BJ (cell line): ENCODE results near the gene TMEM121B. TPM values are rescaled to one million over a fixed set of nuclear protein-coding genes. Genes with fewer than 3 reads are reported as not detected.

Experiments
- CTCF ChIA-PET: fragments of 350-600 bp; formaldehyde crosslinking; extraction: SDS; loops from one replicate; lab custom pipeline; 2021; ENCODE audit warnings: antibody characterized with exemption, inconsistent platforms; lab: Yijun Ruan, JAX
- POLR2A ChIA-PET: fragments of 300-600 bp; sonication (Branson Sonifier 250); formaldehyde crosslinking; extraction: SDS; loops from one replicate; lab custom pipeline; 2021; ENCODE audit warnings: antibody characterized with exemption; lab: Charles Lee
- DNase-seq: peaks from one replicate; pipeline ENCODE4 v3.0.0-alpha.2; 2011; ENCODE audit warnings: low read depth
- H3K27me3 ChIP-seq: 2 replicates; pipeline ENCODE4 v1.6.0; 2011; ENCODE audit warnings: low read length; ENCODE audit not compliant: control insufficient read depth, insufficient read depth
- H3K36me3 ChIP-seq: 2 replicates; pipeline ENCODE4 v1.5.1; 2011; ENCODE audit warnings: low read length; ENCODE audit not compliant: control insufficient read depth, insufficient read depth
- H3K4me3 ChIP-seq: 2 replicates; pipeline ENCODE4 v1.5.1; 2011; ENCODE audit warnings: low read depth, mild to moderate bottlenecking, control low read depth, low read length
- polyA plus RNA-seq: library from polyadenylated mRNA; depleted of rRNA; stranded (reverse); fragments of >200 nt; gene quantifications from 2 replicates; pipeline ENCODE4 v1.2.3, GENCODE V29; 2011
- TF ChIP-seq, protein P1 (sequence below): IDR thresholded peaks from 2 replicates; pipeline ENCODE4 v1.5.1; 2011; ENCODE audit warnings: low read depth, mild to moderate bottlenecking, control low read depth, inconsistent platforms, low read length, moderate library complexity; ENCODE audit not compliant: insufficient read depth

TMEM121B gene
- polyA plus RNA-seq, 1 experiment, result 0.04 TPM

DNA sequence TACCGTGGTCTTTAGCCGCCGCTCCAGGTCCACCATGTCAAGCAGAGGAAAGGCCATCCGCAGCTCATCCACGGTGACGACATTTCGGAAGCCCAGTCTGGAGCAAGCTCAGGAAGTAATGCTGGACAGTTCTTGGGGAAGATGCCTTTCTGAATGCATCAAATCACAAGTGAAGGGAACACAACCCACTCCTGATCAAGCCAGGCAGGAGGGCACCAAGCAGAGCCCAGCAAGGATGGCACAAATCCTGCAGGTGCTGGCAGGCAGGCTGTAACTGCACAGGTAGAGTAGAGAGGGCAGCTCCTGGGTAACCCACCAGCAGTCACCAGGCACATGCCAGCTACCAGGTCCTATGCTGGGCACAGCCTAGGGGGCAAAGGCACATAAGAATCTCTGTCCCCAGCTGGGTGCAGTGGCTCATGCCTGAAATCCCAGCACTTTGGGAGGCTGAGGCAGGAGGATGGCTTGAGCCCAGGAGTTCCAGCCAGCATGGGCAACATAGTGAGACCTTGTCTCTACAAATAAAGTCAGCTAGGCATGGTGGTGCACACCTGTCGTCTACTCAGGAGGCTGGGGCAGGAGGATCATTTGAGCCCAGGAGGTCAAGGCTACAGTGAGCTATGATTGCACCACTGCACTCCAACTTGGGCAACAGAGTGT lies 24.0 kb upstream of the TMEM121B start:
- Histone ChIP-seq H3K36me3 (peaks cover 17% of the 10 kb centered on the region), H3K27me3 (no peaks in the 10 kb centered on the region), H3K4me3 (no peak overlapping the region)
- ChIA-PET POLR2A (no interaction called here), CTCF (interaction anchor here (0.6 to 3.6 kb wide), 5 partner anchors 10 to 70 kb away, joined by 3 to 16 read pairs (median 3); no protein-coding TSS in a partner anchor)
- TF ChIP-seq, protein P1, sequence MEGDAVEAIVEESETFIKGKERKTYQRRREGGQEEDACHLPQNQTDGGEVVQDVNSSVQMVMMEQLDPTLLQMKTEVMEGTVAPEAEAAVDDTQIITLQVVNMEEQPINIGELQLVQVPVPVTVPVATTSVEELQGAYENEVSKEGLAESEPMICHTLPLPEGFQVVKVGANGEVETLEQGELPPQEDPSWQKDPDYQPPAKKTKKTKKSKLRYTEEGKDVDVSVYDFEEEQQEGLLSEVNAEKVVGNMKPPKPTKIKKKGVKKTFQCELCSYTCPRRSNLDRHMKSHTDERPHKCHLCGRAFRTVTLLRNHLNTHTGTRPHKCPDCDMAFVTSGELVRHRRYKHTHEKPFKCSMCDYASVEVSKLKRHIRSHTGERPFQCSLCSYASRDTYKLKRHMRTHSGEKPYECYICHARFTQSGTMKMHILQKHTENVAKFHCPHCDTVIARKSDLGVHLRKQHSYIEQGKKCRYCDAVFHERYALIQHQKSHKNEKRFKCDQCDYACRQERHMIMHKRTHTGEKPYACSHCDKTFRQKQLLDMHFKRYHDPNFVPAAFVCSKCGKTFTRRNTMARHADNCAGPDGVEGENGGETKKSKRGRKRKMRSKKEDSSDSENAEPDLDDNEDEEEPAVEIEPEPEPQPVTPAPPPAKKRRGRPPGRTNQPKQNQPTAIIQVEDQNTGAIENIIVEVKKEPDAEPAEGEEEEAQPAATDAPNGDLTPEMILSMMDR, result no peak
- DNase-seq, result no peak

DNA sequence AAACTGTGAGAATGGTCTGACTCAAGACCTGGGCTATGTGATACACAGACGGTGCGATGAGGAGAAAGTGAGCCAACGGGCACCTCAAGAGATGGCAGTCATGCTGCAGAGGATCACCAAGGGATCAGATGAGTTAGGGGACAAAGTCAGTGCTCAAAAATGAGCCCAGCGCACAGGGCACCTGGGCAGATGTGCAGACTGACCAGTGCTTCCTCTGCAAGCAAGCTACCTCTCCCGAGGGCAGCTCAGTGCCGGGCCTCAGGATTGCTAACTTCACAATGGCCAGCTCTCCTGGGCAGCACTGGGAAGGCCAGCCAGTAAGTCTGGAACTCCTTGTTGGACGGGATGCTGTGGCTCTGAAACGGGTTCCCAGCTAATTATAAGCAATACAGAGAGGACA lies 22.7 kb upstream of the TMEM121B start:
- Histone ChIP-seq H3K4me3 (no peak overlapping the region), H3K36me3 (peaks cover 16% of the 10 kb centered on the region), H3K27me3 (no peaks in the 10 kb centered on the region)
- ChIA-PET CTCF (interaction anchor here (0.9 to 3.6 kb wide), 3 partner anchors 11 to 28 kb away, joined by 3 to 16 read pairs (median 3); no protein-coding TSS in a partner anchor), POLR2A (no interaction called here)
- TF ChIP-seq, protein P1, result no peak
- DNase-seq, result no peak

DNA sequence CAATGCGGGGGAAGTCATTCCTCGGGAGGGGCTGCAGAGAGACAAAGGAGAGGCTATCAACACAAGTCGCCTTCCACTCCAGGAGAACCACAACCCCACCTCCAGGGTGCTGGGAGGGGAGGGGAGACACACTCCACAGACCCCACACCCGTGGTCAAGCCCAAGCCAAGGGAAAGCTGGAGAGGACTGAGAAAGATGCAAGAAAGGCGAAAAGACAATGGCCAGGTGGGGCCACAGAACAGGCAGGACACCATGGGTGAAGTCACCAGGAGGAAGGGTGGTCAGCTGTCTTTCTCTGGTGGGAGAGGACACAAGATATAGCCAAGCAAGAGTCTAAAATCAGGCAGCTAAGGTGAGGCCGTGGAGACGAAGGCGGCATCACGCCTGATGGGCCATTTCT lies 21.9 kb upstream of the TMEM121B start:
- Histone ChIP-seq H3K36me3 (peaks cover 18% of the 10 kb centered on the region), H3K27me3 (no peaks in the 10 kb centered on the region), H3K4me3 (no peak overlapping the region)
- ChIA-PET POLR2A (no interaction called here), CTCF (interaction anchor here (3.6 kb wide), 1 partner anchor 29 kb away, joined by 16 read pairs; no protein-coding TSS in a partner anchor)
- DNase-seq, result no peak
- TF ChIP-seq, protein P1, result no peak

DNA sequence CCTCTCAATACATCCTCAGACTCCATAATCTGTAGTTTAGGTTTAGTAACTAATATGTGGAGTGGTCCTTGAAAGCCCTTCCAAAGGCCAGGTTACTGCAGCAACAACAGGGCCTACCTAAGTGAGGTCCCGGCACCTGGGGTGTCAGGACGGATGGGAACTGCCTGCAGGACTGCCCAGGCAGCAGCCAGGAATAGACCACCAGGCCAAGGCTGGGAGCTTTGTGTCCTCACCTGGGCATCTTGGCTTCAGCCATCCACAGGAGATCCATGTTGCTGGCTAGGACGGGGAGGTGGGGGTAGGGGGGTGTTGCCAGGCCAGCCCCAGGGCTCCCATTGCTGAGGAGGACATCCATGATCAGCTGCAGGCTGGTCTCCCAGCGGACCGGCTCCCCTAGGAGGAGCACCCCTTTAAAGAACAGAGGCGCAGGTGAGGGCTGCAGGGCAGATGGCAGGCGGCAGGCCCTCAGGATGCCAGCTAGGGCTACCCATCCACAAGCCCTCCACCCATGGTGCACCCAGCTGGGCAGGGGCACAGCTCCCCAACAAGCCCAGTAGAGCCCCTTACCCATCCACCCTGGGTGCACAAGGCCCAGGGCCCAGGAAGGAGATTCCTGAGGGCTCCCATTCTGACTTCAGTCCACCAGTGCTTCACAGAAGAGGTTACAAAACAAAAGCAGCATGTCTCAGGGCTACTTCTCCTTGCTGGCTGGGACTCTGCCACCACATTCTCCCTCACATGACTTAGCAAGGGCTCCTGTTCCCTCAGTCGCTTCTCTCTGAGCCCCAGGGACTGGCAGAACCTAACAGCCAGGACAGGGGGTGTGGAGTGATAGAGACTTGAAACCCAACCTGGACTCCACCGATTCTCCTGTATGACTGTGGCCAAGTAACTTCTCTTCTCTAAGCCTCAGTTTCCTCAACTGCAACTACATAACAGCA lies 19.9 kb upstream of the TMEM121B start:
- DNase-seq, result no peak
- ChIA-PET CTCF (interaction anchor here (1.4 to 1.8 kb wide), 2 partner anchors 9 to 30 kb away, joined by 4 to 5 read pairs; no protein-coding TSS in a partner anchor), POLR2A (no interaction called here)
- Histone ChIP-seq H3K36me3 (peaks cover 18% of the 10 kb centered on the region), H3K27me3 (no peaks in the 10 kb centered on the region), H3K4me3 (no peak overlapping the region)
- TF ChIP-seq, protein P1, result no peak

DNA sequence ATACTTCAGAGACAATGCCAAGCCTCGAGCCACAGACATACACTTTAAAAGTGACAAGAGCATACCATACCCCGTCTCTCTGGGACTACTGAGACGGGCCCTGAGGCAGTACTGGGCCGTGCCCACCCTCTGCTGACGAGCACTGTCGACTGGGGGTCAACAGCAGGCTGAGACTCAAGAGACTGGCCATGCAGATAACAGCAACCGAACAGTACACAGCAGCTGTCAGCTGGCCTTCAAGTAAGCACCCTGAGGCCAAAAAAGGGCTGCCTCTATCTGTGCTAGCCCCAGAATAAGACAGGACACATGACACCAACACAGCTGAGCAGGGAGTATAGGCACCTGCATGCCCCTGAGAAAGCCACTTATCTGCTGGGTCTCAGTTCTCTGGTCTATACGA lies 18.9 kb upstream of the TMEM121B start:
- TF ChIP-seq, protein P1, result no peak
- POLR2A ChIA-PET, result no interaction called here
- H3K27me3 ChIP-seq, result no peaks in the 10 kb centered on the region
- DNase-seq, result no peak
- no peak overlapping the region for H3K4me3 ChIP-seq
- H3K36me3 ChIP-seq, result peaks cover 20% of the 10 kb centered on the region
- CTCF ChIA-PET, result no interaction called here
